ENCODE measurements around the gene TMEM120B. TPM values are rescaled to one million over a fixed set of nuclear protein-coding genes. Genes with fewer than 3 reads are reported as not detected.

The TMEM120B gene
- total and polyA plus RNA-seq, 2 of the 13 experiments (the other 11 are each of a cell fraction or from before 2014, with no cell fraction given), result 7.1 to 12.9 TPM

GRCh38 chr12:121822393-121823100, 110.0 kb downstream of the TMEM120B start:
- Histone ChIP-seq H3K9ac (ENCODE audit: insufficient read depth, low read depth, low read length) (no peak overlapping the region), H4K20me1 (ENCODE audit: insufficient read depth, low read length) (no peaks in the 10 kb centered on the region), H3K4me3 (replicated peaks in 1 of 3; ENCODE audit: insufficient read depth in 1 of 3, low read depth in 2 of 3, low read length in 3 of 3) (no peak overlapping the region), H3K36me3 (replicated peaks in 1 of 2; ENCODE audit: control insufficient read depth in 1 of 2, insufficient read depth in 2 of 2, low read length in 2 of 2) (peaks cover 22 to 41% of the 10 kb centered on the region in 2 experiments), H3K79me2 (ENCODE audit: insufficient read depth, low read length) (no peaks in the 10 kb centered on the region), H3K27ac (ENCODE audit: extremely low read length, insufficient read depth, low read length) (no peak overlapping the region), H3K4me2 (ENCODE audit: low read depth, low read length) (no peak overlapping the region), H3K9me3 (ENCODE audit: low read length) (no peaks in the 10 kb centered on the region), H3K27me3 (ENCODE audit: control insufficient read depth in 1 of 2, insufficient read depth in 2 of 2, low read length in 2 of 2) (no peaks in the 10 kb centered on the region), H2AFZ (ENCODE audit: low read length) (no peak overlapping the region), H3K4me1 (ENCODE audit: insufficient read depth, low read length) (no peaks in the 10 kb centered on the region)
- FAIRE-seq, result no peak
- ChIA-PET POLR2A (interaction anchor here (1.0 to 1.2 kb wide), 2 partner anchors 26 to 28 kb away, joined by 3 to 4 read pairs; no protein-coding TSS in a partner anchor), CTCF (ENCODE audit: low intra/inter-chr PET ratio, low total read pairs) (interaction anchor here (1.2 kb wide), 1 partner anchor 66 kb away, joined by 6 read pairs; the partner anchor contains the start of gene PSMD9)
- intact Hi-C loops (cut with micrococcal nuclease; ENCODE audit: unreplicated experiment) (no loop called here), in situ Hi-C loops (cut with HindIII; ENCODE audit: extremely low pct_ligation_motif_present, low pct_unique_long_range_greater_than_20kb) (no loop called here)
- no TSS peak for BruUV-seq (replicated peaks)
- 96% methylated on average over 26 of the region's 39 CpGs for WGBS (ENCODE audit: low lambda C conversion rate)
- no peak for DNase-seq (ENCODE audit: low spot score)
- TF ChIP-seq ZNF7 (CRISPR knock-in tag; IDR thresholded peaks at IDR 0.05) (no peak), HNRNPK (IDR thresholded peaks at IDR 0.05; ENCODE audit: low read depth, low read length, poor library complexity, severe bottlenecking) (peak; percentile 7), AGO2 (optimal IDR thresholded peaks at IDR 0.05; ENCODE audit: low read depth, low read length) (peak; percentile 42), RBFOX2 (IDR thresholded peaks at IDR 0.05; ENCODE audit: low read depth, low read length) (peak; percentile 40; the same call in 1 of the 2 replicates)
- ATAC-seq, result peak; percentile 17

GRCh38 chr12:121823101-121823726, 110.7 kb downstream of the TMEM120B start:
- Histone ChIP-seq H3K4me2 (ENCODE audit: low read depth, low read length) (no peak overlapping the region), H2AFZ (ENCODE audit: low read length) (no peak overlapping the region), H3K9ac (ENCODE audit: insufficient read depth, low read depth, low read length) (no peak overlapping the region), H3K27me3 (ENCODE audit: control insufficient read depth in 1 of 2, insufficient read depth in 2 of 2, low read length in 2 of 2) (no peaks in the 10 kb centered on the region), H3K36me3 (replicated peaks in 1 of 2; ENCODE audit: control insufficient read depth in 1 of 2, insufficient read depth in 2 of 2, low read length in 2 of 2) (peaks cover 23 to 42% of the 10 kb centered on the region in 2 experiments), H3K4me3 (replicated peaks in 1 of 3; ENCODE audit: insufficient read depth in 1 of 3, low read depth in 2 of 3, low read length in 3 of 3) (no peak overlapping the region), H3K79me2 (ENCODE audit: insufficient read depth, low read length) (no peaks in the 10 kb centered on the region), H3K4me1 (ENCODE audit: insufficient read depth, low read length) (no peaks in the 10 kb centered on the region), H3K27ac (ENCODE audit: extremely low read length, insufficient read depth, low read length) (no peak overlapping the region), H4K20me1 (ENCODE audit: insufficient read depth, low read length) (no peaks in the 10 kb centered on the region), H3K9me3 (ENCODE audit: low read length) (no peaks in the 10 kb centered on the region)
- ChIA-PET POLR2A (interaction anchor here (1.2 kb wide), 1 partner anchor 29 kb away, joined by 4 read pairs; no protein-coding TSS in a partner anchor), CTCF (ENCODE audit: low intra/inter-chr PET ratio, low total read pairs) (interaction anchor here (1.2 kb wide), 1 partner anchor 65 kb away, joined by 6 read pairs; the partner anchor contains the start of gene PSMD9)
- no peak for DNase-seq (ENCODE audit: low spot score)
- WGBS (ENCODE audit: low lambda C conversion rate), result 95% methylated on average over 23 of the region's 36 CpGs
- intact Hi-C loops (cut with micrococcal nuclease; ENCODE audit: unreplicated experiment) (no loop called here), in situ Hi-C loops (cut with HindIII; ENCODE audit: extremely low pct_ligation_motif_present, low pct_unique_long_range_greater_than_20kb) (no loop called here)
- no peak for FAIRE-seq
- no TSS peak for BruUV-seq (replicated peaks)
- ATAC-seq, result peak; percentile 61
- TF ChIP-seq TRIM24 (CRISPR knock-in tag; IDR thresholded peaks at IDR 0.05) (no peak), LBX2 (CRISPR knock-in tag; IDR thresholded peaks at IDR 0.05; ENCODE audit: borderline replicate concordance) (no peak), MTERF4 (CRISPR knock-in tag; IDR thresholded peaks at IDR 0.05) (no peak), STAG1 (CRISPR knock-in tag; IDR thresholded peaks at IDR 0.05) (peak; percentile 61), DNMT1 (CRISPR knock-in tag; IDR thresholded peaks at IDR 0.05) (no peak), ZNF235 (CRISPR knock-in tag; IDR thresholded peaks at IDR 0.05; ENCODE audit: borderline replicate concordance) (no peak), CAMTA2 (CRISPR knock-in tag; IDR thresholded peaks at IDR 0.05; ENCODE audit: borderline replicate concordance) (no peak), SALL2 (CRISPR knock-in tag; IDR thresholded peaks at IDR 0.05) (no peak), ZMYM2 (CRISPR knock-in tag; IDR thresholded peaks at IDR 0.05) (no peak)
- TF ChIP-seq, protein P1, sequence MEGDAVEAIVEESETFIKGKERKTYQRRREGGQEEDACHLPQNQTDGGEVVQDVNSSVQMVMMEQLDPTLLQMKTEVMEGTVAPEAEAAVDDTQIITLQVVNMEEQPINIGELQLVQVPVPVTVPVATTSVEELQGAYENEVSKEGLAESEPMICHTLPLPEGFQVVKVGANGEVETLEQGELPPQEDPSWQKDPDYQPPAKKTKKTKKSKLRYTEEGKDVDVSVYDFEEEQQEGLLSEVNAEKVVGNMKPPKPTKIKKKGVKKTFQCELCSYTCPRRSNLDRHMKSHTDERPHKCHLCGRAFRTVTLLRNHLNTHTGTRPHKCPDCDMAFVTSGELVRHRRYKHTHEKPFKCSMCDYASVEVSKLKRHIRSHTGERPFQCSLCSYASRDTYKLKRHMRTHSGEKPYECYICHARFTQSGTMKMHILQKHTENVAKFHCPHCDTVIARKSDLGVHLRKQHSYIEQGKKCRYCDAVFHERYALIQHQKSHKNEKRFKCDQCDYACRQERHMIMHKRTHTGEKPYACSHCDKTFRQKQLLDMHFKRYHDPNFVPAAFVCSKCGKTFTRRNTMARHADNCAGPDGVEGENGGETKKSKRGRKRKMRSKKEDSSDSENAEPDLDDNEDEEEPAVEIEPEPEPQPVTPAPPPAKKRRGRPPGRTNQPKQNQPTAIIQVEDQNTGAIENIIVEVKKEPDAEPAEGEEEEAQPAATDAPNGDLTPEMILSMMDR (CRISPR knock-in tag; IDR thresholded peaks at IDR 0.05), result peak; percentile 54
